Right lobe of liver (tissue), 6 donors: ENCODE measurements around the gene HBP1. TPM values are rescaled to one million over a fixed set of nuclear protein-coding genes. Genes with fewer than 3 reads are reported as not detected.

Source experiments
- ATAC-seq, 4 donors: fragments of 200-7000 bp; cut with Tn5 transposase; one replicate each; pipeline ENCODE4 v1.9.1; 2020; ENCODE audit warnings: mild to moderate bottlenecking in 4 of 4, moderate library complexity in 4 of 4
- DNase-seq, 3 donors: peaks; one replicate each; pipeline ENCODE4 v3.0.0-alpha.2; 2020
- H3K27ac ChIP-seq, 3 donors: fragments of 200-600 bp; one replicate each; pipeline ENCODE4 v1.8.0; 2022
- H3K27me3 ChIP-seq, 2 donors: fragments of 200-600 bp; one replicate each; pipeline ENCODE4 v1.8.0; 2022
- H3K36me3 ChIP-seq, 4 donors: fragments of 200-600 bp; sonication (generic) in 1 of 4; one replicate each; pipeline versions ENCODE4 v1.5.1 to v1.8.0; 2017 to 2022; ENCODE audit warnings: control low read depth in 1 of 4
- H3K4me1 ChIP-seq, 4 donors: fragments of 200-600 bp; sonication (generic) in 1 of 4; one replicate each; pipeline versions ENCODE4 v1.5.1 to v1.8.0; 2017 to 2022; ENCODE audit warnings: control low read depth in 1 of 4
- H3K4me3 ChIP-seq, 3 donors: fragments of 200-600 bp; one replicate each; pipeline ENCODE4 v1.8.0; 2022
- H3K9me3 ChIP-seq, 4 donors: fragments of 200-600 bp; sonication (generic) in 1 of 4; one replicate each; pipeline versions ENCODE4 v1.5.1 to v1.8.0; 2017 to 2022; ENCODE audit warnings: control low read depth in 1 of 4
- POLR2A ChIP-seq: fragments of 450-650 bp; IDR thresholded peaks from one replicate; pipeline ENCODE4 v1.6.1; 2017; ENCODE audit warnings: antibody characterized with exemption, mild to moderate bottlenecking
- WGBS: methylation state at CpG from one replicate; pipeline ENCODE4 v1.1.6; 2018; ENCODE audit warnings: low coverage, low lambda C conversion rate; ENCODE audit not compliant: insufficient coverage; ENCODE audit errors: missing lambda C conversion rate; 5-methylcytosine and 5-hydroxymethylcytosine counted together
- intact Hi-C, 2 donors: fragments of 100-400 bp; cut with DNase I; formaldehyde crosslinking; loops; one replicate each; pipeline versions ENCODE4 v1.11.2 to v1.14.1; 2022
- total RNA-seq, 6 experiments: library from RNA; depleted of rRNA in 2 of 6; stranded (reverse); fragments of >200 nt in 2 of 6; fragmentation: NEBNext Ultra II Directional in 3 of 6; extraction: Animal tissue kit (Norgen Biotek cat#: 25700) in 3 of 6; gene quantifications; one replicate each; pipeline versions ENCODE4 v1.1.0 to v1.2.4, GENCODE V29; 2016 to 2023
- TF ChIP-seq, protein P1 (sequence below), 4 donors: fragments of 200-600 bp in 3 of 4; fragments of 450-650 bp in 1 of 4; IDR thresholded peaks; one replicate each; pipeline versions ENCODE4 v1.5.1 to v1.8.0; 2016 to 2022; ENCODE audit warnings: antibody characterized with exemption in 4 of 4, mild to moderate bottlenecking in 2 of 4
- donor health status: DM: no; HTN: yes; CAD: no.
- donor health status: DM: no; HTN: no; CAD: no.
- donor health status: DM: no; HTN: no; CAD: no.
- donor health status: DM: no; HTN: yes; CAD: no.
- donor health status: DM: no; HTN: yes; CAD: no.

Gene HBP1
- total RNA-seq, 6 experiments from 2014 or later, result 30.2 to 50.0 (median 36.9) TPM

DNA sequence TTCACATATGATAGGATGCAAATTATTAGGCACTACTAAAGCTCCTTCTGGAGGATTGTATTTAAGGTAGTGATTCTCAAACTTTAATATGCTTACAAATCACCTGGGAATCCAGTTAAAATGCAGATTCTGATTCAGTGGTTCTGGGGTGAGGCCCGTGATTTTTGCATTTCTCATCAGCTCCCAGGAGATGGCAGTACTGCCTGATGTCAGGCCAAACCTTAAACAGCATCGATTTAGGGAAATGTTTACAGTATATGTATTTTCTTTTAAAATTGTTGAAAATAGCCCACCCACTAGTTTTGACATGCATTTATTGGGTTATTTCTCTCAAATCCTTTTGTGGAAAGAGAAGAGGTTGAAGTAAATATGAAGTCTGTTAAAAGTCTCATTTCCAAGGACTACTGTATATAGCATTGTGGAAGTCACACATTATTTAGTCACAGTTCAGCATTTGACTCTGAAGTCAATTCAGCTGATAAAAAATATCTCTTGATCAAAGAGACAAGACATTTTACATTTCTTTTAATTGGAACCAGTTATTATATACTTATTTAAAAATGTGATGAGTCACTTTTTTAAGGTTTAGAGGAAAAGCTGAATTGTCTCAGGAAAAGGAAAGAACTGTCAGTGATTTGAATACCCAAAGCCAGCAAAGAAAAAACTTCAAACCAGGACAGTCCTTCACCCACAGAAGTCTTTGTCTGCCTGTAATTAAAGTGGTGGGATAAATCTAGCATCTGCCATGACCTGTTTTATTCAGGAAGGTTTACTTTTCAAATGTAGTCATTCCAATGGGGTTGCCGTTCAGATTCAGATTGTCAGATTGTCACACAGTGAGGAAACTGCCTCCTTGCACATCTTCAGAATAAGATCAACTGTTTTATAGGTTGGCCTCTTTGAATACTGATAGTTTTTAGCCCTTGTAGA lies 21.1 kb upstream of the HBP1 start:
- peak; percentile 90 to 93 (median 90) for ATAC-seq
- Histone ChIP-seq H3K36me3 (no peaks in the 10 kb centered on the region), H3K27me3 (no peaks in the 10 kb centered on the region), H3K4me3 (no peak overlapping the region), H3K4me1 (peaks cover 0 to 9% (median 0%) of the 10 kb centered on the region in 4 donors), H3K9me3 (no peaks in the 10 kb centered on the region), H3K27ac (no peak overlapping the region)
- intact Hi-C loops, result loop anchor here (5.0 to 10.0 kb wide), 2 partner anchors 200 to 353 kb away; no protein-coding TSS in a partner anchor
- no peak for DNase-seq
- WGBS, result 21% methylated on average over 3 of the region's 3 CpGs
- TF ChIP-seq, protein P1, sequence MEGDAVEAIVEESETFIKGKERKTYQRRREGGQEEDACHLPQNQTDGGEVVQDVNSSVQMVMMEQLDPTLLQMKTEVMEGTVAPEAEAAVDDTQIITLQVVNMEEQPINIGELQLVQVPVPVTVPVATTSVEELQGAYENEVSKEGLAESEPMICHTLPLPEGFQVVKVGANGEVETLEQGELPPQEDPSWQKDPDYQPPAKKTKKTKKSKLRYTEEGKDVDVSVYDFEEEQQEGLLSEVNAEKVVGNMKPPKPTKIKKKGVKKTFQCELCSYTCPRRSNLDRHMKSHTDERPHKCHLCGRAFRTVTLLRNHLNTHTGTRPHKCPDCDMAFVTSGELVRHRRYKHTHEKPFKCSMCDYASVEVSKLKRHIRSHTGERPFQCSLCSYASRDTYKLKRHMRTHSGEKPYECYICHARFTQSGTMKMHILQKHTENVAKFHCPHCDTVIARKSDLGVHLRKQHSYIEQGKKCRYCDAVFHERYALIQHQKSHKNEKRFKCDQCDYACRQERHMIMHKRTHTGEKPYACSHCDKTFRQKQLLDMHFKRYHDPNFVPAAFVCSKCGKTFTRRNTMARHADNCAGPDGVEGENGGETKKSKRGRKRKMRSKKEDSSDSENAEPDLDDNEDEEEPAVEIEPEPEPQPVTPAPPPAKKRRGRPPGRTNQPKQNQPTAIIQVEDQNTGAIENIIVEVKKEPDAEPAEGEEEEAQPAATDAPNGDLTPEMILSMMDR (IDR thresholded peaks at IDR 0.05), result peak; percentile 54 to 72 (median 70)
- TF ChIP-seq POLR2A, result no peak

DNA sequence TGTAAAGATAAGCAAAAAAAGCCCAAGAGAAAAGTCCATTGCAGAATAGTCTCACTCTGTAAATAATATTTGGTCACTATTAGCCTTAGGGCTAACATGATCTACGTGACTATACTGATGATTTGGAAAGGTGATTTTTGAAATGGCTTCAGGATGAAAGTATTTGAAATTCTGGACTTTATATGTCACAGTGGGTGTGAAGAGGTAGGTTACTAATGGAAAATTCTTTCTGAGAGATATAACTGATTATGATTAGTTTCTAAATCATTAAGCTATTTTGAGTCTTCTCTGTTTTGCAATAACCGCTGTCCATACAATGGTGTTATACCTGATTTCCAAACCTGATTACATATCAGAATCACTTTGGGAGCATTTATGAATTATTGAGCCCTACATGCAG lies 20.1 kb upstream of the HBP1 start:
- no peaks in the 10 kb centered on the region for H3K36me3 ChIP-seq
- intact Hi-C loops, result loop anchor here (5.0 to 10.0 kb wide), 2 partner anchors 201 to 354 kb away; no protein-coding TSS in a partner anchor
- DNase-seq, result no peak
- H3K27me3 ChIP-seq, result no peaks in the 10 kb centered on the region
- H3K9me3 ChIP-seq, result no peaks in the 10 kb centered on the region
- peaks cover 0 to 9% (median 0%) of the 10 kb centered on the region in 4 donors for H3K4me1 ChIP-seq
- H3K4me3 ChIP-seq, result no peak overlapping the region
- no peak overlapping the region for H3K27ac ChIP-seq
- TF ChIP-seq, protein P1 (IDR thresholded peaks at IDR 0.05), result no peak
- TF ChIP-seq POLR2A, result no peak
- WGBS, result 95% methylated on average over 2 of the region's 2 CpGs
- ATAC-seq, result no peak

DNA sequence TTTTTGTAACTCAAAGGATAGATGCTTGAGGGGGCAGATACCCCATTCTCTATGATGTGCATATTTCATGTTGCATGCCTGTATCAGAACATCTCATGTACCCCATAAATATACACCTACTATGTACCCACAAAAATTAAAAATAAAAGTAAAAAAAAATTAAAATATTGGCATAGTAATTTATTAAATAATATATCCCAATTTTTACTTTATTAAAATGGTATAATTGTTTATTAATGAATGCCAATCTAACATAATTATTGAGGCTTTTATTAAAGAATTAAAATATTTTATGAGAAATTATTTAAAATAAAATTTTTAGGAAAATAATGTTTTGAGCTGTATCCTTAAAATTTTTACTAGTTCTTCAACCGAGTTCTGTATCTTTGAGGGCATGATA lies 18.9 kb upstream of the HBP1 start:
- no peaks in the 10 kb centered on the region for H3K36me3 ChIP-seq
- no peaks in the 10 kb centered on the region for H3K9me3 ChIP-seq
- no peak overlapping the region for H3K4me3 ChIP-seq
- TF ChIP-seq POLR2A, result no peak
- TF ChIP-seq, protein P1 (IDR thresholded peaks at IDR 0.05), result no peak
- ATAC-seq, result no peak
- intact Hi-C loops, result loop anchor here (5.0 to 10.0 kb wide), 2 partner anchors 203 to 355 kb away; no protein-coding TSS in a partner anchor
- H3K4me1 ChIP-seq, result peaks cover 0 to 9% (median 0%) of the 10 kb centered on the region in 4 donors
- no peak for DNase-seq
- 75% methylated on average over 1 of the region's 1 CpG for WGBS
- H3K27ac ChIP-seq, result no peak overlapping the region
- no peaks in the 10 kb centered on the region for H3K27me3 ChIP-seq

DNA sequence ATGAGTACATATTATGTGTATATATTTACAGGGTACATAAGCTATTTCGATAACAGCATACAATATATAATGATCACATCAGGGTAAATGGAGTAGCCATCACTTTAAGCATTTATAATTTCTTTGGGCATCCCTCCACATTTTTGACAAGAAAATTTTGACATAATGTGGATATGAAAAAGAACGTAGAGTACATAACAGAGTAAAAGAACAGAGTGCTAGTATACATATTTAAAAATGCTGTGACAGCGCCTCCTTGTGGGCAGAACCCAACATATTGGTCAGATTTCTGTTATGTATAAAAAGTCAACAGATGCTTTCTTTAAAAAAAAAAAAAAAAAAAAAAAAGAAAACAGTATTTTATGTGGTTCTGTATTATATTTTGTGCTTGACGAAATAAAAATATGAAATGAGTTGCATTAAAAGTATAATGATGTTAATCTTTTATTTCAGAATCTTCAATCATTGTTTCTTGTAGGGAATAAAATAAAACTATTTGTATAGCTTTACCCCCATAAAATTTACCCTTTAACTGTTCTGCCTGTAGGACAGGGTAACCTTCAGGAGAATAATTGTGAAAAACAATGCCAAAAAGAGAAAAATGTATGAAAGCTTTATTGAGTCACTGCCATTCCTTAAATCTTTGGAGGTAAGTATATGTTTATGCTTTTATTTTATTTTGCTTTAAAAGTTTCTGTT lies 18.3 kb upstream of the HBP1 start:
- Histone ChIP-seq H3K36me3 (no peaks in the 10 kb centered on the region), H3K4me3 (no peak overlapping the region), H3K27ac (no peak overlapping the region), H3K27me3 (no peaks in the 10 kb centered on the region), H3K4me1 (peaks cover 0 to 9% (median 0%) of the 10 kb centered on the region in 4 donors), H3K9me3 (no peaks in the 10 kb centered on the region)
- DNase-seq, result peak in 2 of 3 donors; percentile 49 to 64
- TF ChIP-seq, protein P1 (IDR thresholded peaks at IDR 0.05), result peak; percentile 55 to 77 (median 68)
- TF ChIP-seq POLR2A, result no peak
- peak; percentile 73 to 81 (median 76) for ATAC-seq
- intact Hi-C loops, result loop anchor here in 1 of 2 donors (10.0 kb wide), 1 partner anchor 356 kb away; no protein-coding TSS in a partner anchor
- 17% methylated on average over 4 of the region's 4 CpGs for WGBS
